Myocyte (in vitro differentiated cells): ENCODE results near the gene TIMM22. TPM values are rescaled to one million over a fixed set of nuclear protein-coding genes. Genes with fewer than 3 reads are reported as not detected.

ENCODE experiments used
- microRNA-seq: library from miRNA; unstranded; fragments of <30 nt; microRNA quantifications from one replicate; pipeline ENCODE4, GENCODE V29; 2016
- total RNA-seq: library from RNA; depleted of rRNA; stranded (reverse); fragments of >200 nt; gene quantifications from 2 replicates; pipeline ENCODE4 v1.2.3, GENCODE V29; 2014

TIMM22 gene
- total RNA-seq, 1 donor from 2014 or later = 36.7 TPM

Small RNA genes within 50 kb of the gene (microRNA-seq; reads per million reads assigned to microRNA genes)
- not detected for gene MIR3183

Other genes starting within 250 kb of the TIMM22 start
- 11.4 TPM in 2 replicates for gene GEMIN4, start 244.9 kb upstream of the TIMM22 start, total RNA-seq
- 89.4 and 103 TPM in 2 replicates for gene GLOD4, start 214.8 kb upstream of the TIMM22 start, total RNA-seq
- 32.8 and 34.7 TPM in 2 replicates for gene MRM3, start 214.8 kb upstream of the TIMM22 start, total RNA-seq
- gene NXN, start 17.4 kb upstream of the TIMM22 start, total RNA-seq = 9.6 and 17.2 TPM in 2 replicates
- 45.8 and 71.9 TPM in 2 replicates for gene ABR, start 182.9 kb downstream of the TIMM22 start, total RNA-seq